ENCODE data around the gene RGL2.

RGL2 gene

DNA sequence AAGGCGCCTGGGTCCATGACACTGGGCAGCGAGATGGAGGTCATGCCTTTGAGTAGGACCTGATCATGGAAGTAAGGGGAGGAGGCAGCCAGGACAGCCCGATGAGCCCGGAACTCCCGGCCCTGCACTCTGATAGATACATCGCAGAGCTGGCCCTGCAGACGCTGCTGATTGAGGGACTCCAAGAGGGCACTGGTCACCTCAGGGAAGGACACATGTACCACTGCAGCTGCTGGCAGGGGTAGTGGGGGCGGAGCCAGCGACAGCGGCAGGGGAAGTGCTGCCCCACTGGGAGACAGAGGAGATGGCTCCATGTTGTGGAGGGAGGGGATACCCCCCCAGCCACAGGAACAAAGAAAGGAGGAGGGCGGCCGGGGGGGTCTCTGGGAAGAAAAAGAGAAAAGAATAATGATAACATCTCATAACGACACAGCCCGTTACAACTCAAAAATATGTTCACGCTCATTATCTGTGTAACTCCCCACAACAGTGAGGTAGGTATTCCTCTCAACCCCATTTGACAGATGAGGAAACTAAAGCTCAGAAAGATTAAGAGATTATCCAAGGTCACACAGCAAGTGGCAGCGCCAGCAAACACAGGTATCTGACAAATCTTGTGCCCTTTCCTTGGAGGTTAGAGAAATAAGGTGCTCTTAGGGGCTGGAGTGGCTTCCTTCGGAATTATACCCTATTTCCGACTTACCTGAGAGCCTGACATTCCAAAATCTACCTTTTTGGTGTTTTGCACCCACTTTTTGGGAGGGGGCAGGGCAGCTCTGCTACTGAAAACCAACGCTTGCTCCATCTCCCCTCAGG lies 18.1 kb upstream of the RGL2 start:
- peaks cover 32% of the 10 kb centered on the region for H3K4me1 ChIP-seq (ENCODE audit: control insufficient read depth, insufficient read depth, low read length)
- H3K27me3 ChIP-seq (ENCODE audit: control insufficient read depth, insufficient read depth, low read length): no peaks in the 10 kb centered on the region
- no peak overlapping the region for H3K27ac ChIP-seq (ENCODE audit: low read depth, low read length)
- no peaks in the 10 kb centered on the region for H3K9me3 ChIP-seq (ENCODE audit: control insufficient read depth, insufficient read depth, low read depth, low read length)
- peak overlapping the region; percentile 54 for H3K4me3 ChIP-seq (ENCODE audit: low read depth, low read length)
- H3K36me3 ChIP-seq (ENCODE audit: control insufficient read depth, insufficient read depth, low read length): peaks cover 32% of the 10 kb centered on the region
- H3K9ac ChIP-seq (ENCODE audit: low read length): no peak overlapping the region

DNA sequence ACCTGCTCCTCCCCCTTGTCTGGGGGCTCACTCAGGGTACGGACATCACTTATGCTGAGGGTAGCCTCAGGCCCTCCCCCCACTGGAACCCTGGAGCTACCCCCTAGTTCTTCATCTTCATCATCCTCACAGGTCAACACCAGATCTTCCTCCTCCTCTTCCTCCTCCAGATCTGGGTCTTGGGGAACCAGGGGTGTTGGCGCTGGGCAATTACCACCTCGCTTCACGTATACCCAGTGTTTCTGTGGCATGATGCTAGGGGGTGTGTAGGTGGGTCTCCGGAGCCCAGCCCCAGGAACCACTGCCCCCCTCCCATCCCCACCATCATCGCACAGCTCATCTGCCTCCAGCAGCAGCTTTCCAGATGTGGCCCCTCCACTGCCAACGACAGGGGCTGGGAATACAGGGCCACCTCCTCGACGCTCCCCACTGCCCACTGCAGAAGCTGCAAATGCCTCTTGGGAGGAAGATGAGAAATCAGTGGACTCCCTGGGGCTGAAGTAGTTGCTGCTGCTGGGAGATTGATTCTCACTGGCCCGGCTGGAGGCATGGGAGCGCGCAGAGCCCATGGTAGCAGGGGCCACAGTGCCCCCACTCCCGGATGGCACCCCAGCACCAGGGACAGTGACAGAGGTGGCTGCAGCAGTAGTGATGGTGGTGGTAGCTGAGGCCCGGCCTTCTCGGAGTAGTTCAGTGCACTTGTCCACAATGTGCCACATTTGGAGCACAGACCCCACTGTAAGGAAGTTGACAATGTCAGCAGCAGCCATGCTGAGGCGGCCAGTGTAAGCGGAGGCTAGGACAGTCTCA lies 17.3 kb upstream of the RGL2 start:
- no peak overlapping the region for H3K27ac ChIP-seq (ENCODE audit: low read depth, low read length)
- H3K9ac ChIP-seq (ENCODE audit: low read length): no peak overlapping the region

DNA sequence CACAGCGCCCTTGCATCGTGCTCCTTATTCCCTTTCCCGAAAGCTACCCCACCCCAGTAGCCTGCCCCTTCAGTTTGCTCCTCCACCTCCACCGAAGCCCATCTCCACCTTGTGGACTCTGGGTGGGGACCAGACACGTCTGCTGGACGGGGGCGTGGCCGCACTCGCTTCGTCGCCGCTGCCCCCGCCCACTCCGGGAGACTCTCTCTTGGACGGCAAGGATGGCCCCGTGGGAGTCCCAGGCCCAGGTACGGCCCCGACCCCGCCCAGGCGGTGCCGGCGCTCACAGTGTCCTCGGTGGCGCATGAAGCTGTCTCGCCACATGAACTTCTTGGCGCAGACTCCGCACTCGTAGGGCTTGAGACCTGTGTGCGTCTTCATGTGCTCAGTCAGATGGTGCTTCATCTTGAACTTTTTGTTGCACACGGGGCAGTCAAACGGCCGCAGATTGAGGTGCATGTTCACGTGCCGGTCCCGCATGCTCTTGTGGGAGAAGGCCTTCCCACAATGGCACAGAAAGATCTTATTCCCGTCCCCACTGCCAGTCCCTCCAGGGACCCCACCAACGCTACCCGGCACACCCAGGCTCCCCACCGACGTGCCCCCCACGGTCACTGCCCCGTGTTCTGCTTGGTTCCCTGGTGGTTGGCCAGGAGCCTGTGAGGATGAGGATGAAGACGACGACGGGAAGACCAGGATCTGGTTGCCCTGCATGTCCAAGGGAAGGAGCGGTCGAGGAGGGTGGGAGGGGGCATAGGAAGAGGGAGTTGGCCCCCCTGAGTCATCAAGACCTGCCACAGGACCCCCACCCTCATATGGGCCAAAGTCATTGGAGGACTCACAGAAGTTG lies 16.4 kb upstream of the RGL2 start:
- Histone ChIP-seq H3K9me3 (ENCODE audit: control insufficient read depth, insufficient read depth, low read depth, low read length) (no peaks in the 10 kb centered on the region), H3K4me1 (ENCODE audit: control insufficient read depth, insufficient read depth, low read length) (peaks cover 20% of the 10 kb centered on the region), H3K27ac (ENCODE audit: low read depth, low read length) (no peak overlapping the region), H3K9ac (ENCODE audit: low read length) (no peak overlapping the region), H3K4me3 (ENCODE audit: low read depth, low read length) (peak overlapping the region; percentile 85), H3K36me3 (ENCODE audit: control insufficient read depth, insufficient read depth, low read length) (peaks cover 18% of the 10 kb centered on the region), H3K27me3 (ENCODE audit: control insufficient read depth, insufficient read depth, low read length) (no peaks in the 10 kb centered on the region)

More for the DNA sequence above, 17.3 kb upstream of the RGL2 start:
- H3K36me3 ChIP-seq (ENCODE audit: control insufficient read depth, insufficient read depth, low read length): peaks cover 26% of the 10 kb centered on the region
- H3K4me3 ChIP-seq (ENCODE audit: low read depth, low read length): no peak overlapping the region
- H3K27me3 ChIP-seq (ENCODE audit: control insufficient read depth, insufficient read depth, low read length): no peaks in the 10 kb centered on the region
- peaks cover 24% of the 10 kb centered on the region for H3K4me1 ChIP-seq (ENCODE audit: control insufficient read depth, insufficient read depth, low read length)
- H3K9me3 ChIP-seq (ENCODE audit: control insufficient read depth, insufficient read depth, low read depth, low read length): no peaks in the 10 kb centered on the region

DNA sequence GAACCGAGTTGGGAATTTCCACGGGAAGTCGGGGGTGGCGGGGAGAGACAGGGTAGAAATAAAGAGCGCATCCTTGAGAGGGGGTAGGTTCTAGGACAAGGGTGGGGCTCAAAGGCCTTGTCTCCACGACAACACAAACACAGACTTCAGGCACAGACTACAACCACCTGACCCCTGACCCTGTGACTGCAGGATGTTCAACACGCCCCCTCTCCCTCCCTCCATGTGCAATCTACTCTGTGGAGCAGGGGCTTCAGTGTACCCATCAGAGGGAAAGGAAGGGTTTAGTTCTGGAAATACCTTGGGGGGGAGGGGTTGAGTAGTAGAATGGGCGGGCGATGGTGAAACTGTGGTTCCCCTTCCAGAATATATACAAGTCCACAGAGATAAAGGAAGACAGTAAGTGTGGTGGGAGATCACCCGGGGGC lies 15.8 kb upstream of the RGL2 start:
- Histone ChIP-seq H3K4me1 (ENCODE audit: control insufficient read depth, insufficient read depth, low read length) (peaks cover 20% of the 10 kb centered on the region), H3K4me3 (ENCODE audit: low read depth, low read length) (peak overlapping the region; percentile 85), H3K36me3 (ENCODE audit: control insufficient read depth, insufficient read depth, low read length) (peaks cover 11% of the 10 kb centered on the region), H3K9ac (ENCODE audit: low read length) (no peak overlapping the region), H3K9me3 (ENCODE audit: control insufficient read depth, insufficient read depth, low read depth, low read length) (no peaks in the 10 kb centered on the region), H3K27me3 (ENCODE audit: control insufficient read depth, insufficient read depth, low read length) (no peaks in the 10 kb centered on the region), H3K27ac (ENCODE audit: low read depth, low read length) (no peak overlapping the region)

DNA sequence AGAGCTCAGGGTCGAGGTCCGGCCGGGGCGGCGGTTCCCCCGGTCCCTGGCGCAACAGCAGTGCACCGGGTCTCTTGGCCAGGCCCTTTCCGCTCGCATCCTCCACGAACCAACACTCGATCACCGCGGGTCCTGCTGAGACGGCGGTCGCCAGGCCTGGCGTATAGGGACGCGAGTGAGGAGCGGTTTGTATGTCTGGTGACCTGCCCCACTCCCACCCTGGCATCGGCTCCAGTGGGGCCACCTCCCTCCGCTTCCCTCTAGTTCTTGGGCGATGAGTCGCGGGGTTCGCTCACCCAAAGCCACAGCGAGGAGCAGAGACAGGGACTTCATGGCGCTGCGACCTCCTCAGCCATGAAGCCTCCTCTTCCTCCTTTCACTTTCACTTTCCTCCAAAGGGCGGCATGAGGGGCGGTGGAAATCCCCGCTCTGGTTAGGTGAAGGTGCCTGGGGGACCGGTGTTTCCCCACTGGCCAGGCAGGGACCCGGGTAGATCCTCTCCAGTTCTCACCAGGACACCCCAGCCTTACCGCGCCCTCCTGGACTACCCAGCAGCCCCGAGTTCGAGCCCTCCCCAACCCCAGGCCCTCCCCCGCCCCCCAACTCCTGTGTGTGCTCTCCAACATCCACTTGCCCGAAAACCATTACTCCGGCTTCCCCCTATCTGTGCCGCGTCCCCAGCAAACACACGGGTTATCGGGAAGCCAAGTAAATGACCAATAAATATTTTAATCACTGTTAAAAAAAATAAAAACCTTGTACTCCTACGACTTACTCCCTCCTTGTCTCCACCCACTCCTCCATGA lies 15.2 kb upstream of the RGL2 start, which contains the start of gene TAPBP:
TAPBP (minus strand) TSS at position 370 of the 806 bp plus-strand sequence; CDS start at position 333, 37 bp downstream.
- peaks cover 5% of the 10 kb centered on the region for H3K36me3 ChIP-seq (ENCODE audit: control insufficient read depth, insufficient read depth, low read length)
- no peaks in the 10 kb centered on the region for H3K9me3 ChIP-seq (ENCODE audit: control insufficient read depth, insufficient read depth, low read depth, low read length)
- no peak within 1 kb of the TSS for H3K27ac ChIP-seq (ENCODE audit: low read depth, low read length)
- peaks cover 20% of the 10 kb centered on the region for H3K4me1 ChIP-seq (ENCODE audit: control insufficient read depth, insufficient read depth, low read length)
- peak within 1 kb of the TSS; percentile 79 for H3K9ac ChIP-seq (ENCODE audit: low read length)
- H3K27me3 ChIP-seq (ENCODE audit: control insufficient read depth, insufficient read depth, low read length): no peaks in the 10 kb centered on the region
- peak within 1 kb of the TSS; percentile 85 for H3K4me3 ChIP-seq (ENCODE audit: low read depth, low read length)

DNA sequence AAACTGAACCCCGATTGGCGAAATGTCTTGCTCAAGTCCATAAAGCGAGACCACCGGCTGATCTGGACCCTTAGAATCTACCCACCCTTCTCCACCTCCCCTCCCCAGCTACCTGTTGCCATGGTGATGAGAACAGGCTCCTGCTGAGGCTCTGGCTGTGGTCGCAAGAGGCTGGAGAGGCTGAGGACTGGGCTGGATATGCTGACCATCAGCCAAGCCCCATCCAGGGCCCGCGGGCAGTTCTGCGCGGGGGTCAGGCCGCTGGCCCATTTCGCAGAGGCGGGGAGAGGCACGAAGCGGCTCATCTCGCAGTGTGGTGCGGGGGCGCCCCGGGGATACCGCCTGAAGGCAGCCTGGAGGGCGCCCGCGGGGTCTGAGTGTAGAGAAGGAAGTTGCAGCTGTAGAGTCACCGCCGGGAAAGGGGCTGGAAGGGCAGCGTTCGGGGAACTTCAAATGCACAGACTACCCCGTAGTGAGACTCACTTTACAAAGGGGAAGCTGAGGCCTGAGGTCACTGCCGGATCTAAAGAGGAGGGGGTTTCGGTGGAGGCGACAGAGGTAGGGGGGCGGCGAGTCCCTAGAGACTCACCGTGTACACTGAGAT lies 14.5 kb upstream of the RGL2 start:
- H3K9me3 ChIP-seq (ENCODE audit: control insufficient read depth, insufficient read depth, low read depth, low read length): no peaks in the 10 kb centered on the region
- peak overlapping the region; percentile 79 for H3K9ac ChIP-seq (ENCODE audit: low read length)
- H3K27me3 ChIP-seq (ENCODE audit: control insufficient read depth, insufficient read depth, low read length): no peaks in the 10 kb centered on the region
- peak overlapping the region; percentile 85 for H3K4me3 ChIP-seq (ENCODE audit: low read depth, low read length)
- peaks cover 13% of the 10 kb centered on the region for H3K4me1 ChIP-seq (ENCODE audit: control insufficient read depth, insufficient read depth, low read length)
- no peak overlapping the region for H3K27ac ChIP-seq (ENCODE audit: low read depth, low read length)
- H3K36me3 ChIP-seq (ENCODE audit: control insufficient read depth, insufficient read depth, low read length): no peaks in the 10 kb centered on the region

DNA sequence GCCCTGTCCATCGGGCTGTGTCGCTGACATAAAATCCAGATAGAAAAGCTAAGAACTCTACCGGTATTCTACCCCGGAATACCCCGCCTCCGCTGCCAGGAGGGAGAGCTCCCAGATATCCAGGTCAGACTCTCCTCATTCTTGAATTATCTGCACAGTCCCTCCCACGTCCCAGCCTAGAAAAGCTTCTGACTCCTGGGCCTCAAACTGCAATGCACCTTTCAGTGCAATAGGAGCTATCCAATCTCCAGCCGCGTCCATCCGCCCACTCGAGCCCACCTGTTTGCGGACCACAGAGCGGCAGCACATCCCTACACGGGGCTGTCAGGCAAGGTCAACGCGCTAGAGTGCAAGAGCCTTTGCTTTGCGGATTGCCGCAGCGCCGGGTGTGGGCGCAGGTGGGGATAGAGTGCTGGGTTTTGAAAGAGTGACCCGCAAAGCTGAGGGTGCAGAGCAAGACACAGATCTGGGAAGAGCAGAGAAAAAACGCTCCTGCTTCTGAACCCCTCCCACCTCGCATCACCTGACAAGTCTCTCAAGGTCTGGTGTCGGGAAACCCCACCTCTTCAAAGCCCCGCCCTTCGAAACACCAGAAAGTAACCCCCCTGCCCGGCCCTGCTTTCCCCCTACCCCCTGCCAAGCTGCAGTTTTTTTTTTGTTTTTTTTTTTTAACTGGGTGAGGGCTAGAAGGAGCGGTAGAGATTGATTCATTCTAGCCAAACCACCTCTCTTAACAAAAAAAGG lies 13.8 kb upstream of the RGL2 start:
- peak overlapping the region; percentile 79 for H3K9ac ChIP-seq (ENCODE audit: low read length)
- peaks cover 13% of the 10 kb centered on the region for H3K4me1 ChIP-seq (ENCODE audit: control insufficient read depth, insufficient read depth, low read length)
- no peaks in the 10 kb centered on the region for H3K27me3 ChIP-seq (ENCODE audit: control insufficient read depth, insufficient read depth, low read length)
- peak overlapping the region; percentile 85 for H3K4me3 ChIP-seq (ENCODE audit: low read depth, low read length)
- no peak overlapping the region for H3K27ac ChIP-seq (ENCODE audit: low read depth, low read length)
- H3K9me3 ChIP-seq (ENCODE audit: control insufficient read depth, insufficient read depth, low read depth, low read length): no peaks in the 10 kb centered on the region
- no peaks in the 10 kb centered on the region for H3K36me3 ChIP-seq (ENCODE audit: control insufficient read depth, insufficient read depth, low read length)

DNA sequence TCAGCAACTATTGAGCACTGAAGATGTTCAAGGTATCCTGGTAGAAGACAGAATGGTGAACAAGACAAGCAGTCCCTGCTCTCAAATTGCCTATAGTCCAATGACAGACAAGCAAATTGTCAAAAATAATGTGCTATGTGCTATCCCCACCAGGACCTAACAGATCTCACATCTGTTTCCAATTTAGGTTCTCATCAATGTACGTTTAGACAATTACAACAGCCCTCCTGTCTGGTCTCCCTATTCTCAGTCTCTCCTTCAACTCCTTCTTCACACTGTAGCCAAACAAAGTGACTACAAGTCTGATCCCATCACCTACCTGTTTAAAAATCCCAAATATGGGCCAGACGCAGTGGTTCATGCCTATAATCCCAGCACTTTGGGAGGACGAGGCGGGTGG lies 7.6 kb upstream of the RGL2 start:
- H3K9me3 ChIP-seq (ENCODE audit: control insufficient read depth, insufficient read depth, low read depth, low read length): no peaks in the 10 kb centered on the region
- no peaks in the 10 kb centered on the region for H3K27me3 ChIP-seq (ENCODE audit: control insufficient read depth, insufficient read depth, low read length)
- no peaks in the 10 kb centered on the region; the same call in 1 of the 2 replicates for H3K36me3 ChIP-seq (ENCODE audit: control insufficient read depth, insufficient read depth, low read length)
- H3K27ac ChIP-seq (ENCODE audit: low read depth, low read length): no peak overlapping the region
- H3K4me1 ChIP-seq (ENCODE audit: control insufficient read depth, insufficient read depth, low read length): no peaks in the 10 kb centered on the region
- no peak overlapping the region for H3K9ac ChIP-seq (ENCODE audit: low read length)
- no peak overlapping the region for H3K4me3 ChIP-seq (ENCODE audit: low read depth, low read length)

DNA sequence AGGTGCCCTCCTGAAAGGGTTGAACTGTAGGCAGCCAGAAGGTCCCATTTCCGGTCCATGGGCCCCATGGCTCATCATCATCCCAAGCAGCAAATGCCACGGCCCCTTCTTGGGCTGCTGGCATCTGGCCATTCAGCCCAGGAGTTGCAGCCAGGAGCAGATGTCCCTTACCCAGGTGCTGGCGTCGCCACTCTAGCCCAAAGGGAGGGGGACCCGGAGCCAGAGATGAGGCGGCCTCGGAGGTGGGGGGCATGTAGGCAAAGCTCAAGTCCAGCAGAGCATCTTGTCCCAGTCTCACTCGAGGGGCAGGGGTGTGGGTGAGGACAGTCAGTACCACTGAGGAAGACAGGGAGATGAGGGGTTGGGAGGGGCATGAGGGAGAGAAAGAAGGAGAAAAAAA lies 6.3 kb upstream of the RGL2 start:
- Histone ChIP-seq H3K4me1 (ENCODE audit: control insufficient read depth, insufficient read depth, low read length) (no peaks in the 10 kb centered on the region), H3K9ac (ENCODE audit: low read length) (no peak overlapping the region), H3K9me3 (ENCODE audit: control insufficient read depth, insufficient read depth, low read depth, low read length) (no peaks in the 10 kb centered on the region), H3K36me3 (ENCODE audit: control insufficient read depth, insufficient read depth, low read length) (no peaks in the 10 kb centered on the region; the same call in 1 of the 2 replicates), H3K4me3 (ENCODE audit: low read depth, low read length) (no peak overlapping the region), H3K27ac (ENCODE audit: low read depth, low read length) (no peak overlapping the region), H3K27me3 (ENCODE audit: control insufficient read depth, insufficient read depth, low read length) (no peaks in the 10 kb centered on the region)
